Measurements from ENCODE around the gene ARHGAP8.
"Not testable (repeated sequence)": the region's sequence is repeated elsewhere in the genome, so short reads cannot be mapped to it uniquely, and the experiment has no call there.

The ARHGAP8 gene

GRCh38 chr22:44739024-44739423 is 13.4 kb upstream of the ARHGAP8 start:
- no peak for DNase-seq (ENCODE audit: low read depth, low spot score)

DNA sequence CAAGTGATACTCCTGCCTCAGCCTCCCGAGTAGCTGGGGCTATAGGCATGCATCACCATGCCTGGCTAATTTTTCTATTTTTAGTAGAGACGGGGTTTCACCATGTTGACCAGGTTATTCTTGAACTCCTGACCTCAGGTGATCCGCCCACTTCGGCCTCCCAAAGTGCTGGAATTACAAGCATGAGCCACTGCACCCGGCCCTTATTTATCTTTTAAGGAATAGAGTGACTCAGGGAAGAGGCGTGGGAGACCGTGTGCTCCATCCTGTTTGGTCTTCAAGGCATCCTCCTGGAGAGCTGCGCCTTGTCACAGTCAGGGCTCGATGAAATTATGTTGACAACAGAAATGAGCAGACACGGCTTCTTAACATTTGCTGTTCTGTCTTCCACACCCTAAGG is 12.7 kb upstream of the ARHGAP8 start:
- not testable (repeated sequence) for DNase-seq (ENCODE audit: low read depth, low spot score)

GRCh38 chr22:44740307-44740706 is 12.1 kb upstream of the ARHGAP8 start:
- DNase-seq (ENCODE audit: low read depth, low spot score), result no peak

GRCh38 chr22:44741929-44742328 is 10.4 kb upstream of the ARHGAP8 start:
- DNase-seq (ENCODE audit: low read depth, low spot score), result no peak

DNA sequence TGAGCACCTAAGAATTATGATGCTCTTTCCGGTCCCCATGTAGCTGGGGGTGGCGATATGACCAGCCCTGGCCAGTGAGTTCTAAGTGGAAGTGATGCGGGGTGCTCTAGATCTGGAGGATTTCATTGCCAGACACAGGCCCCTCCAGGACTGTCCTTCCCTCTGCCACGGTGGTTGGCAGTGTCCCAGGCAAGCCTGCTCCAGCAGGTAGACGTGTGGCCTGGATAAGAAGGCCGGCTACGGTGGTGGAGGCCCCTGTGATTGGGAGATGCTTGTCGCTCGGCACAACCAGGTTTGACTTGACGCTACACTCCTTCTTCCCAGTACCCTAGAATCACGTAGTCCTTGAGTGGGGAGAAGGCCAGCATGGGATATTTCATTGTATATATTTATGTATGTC is 9.1 kb upstream of the ARHGAP8 start:
- DNase-seq (ENCODE audit: low read depth, low spot score), result no peak

GRCh38 chr22:44743804-44744211 is 8.6 kb upstream of the ARHGAP8 start:
- DNase-seq (ENCODE audit: low read depth, low spot score), result no peak

DNA sequence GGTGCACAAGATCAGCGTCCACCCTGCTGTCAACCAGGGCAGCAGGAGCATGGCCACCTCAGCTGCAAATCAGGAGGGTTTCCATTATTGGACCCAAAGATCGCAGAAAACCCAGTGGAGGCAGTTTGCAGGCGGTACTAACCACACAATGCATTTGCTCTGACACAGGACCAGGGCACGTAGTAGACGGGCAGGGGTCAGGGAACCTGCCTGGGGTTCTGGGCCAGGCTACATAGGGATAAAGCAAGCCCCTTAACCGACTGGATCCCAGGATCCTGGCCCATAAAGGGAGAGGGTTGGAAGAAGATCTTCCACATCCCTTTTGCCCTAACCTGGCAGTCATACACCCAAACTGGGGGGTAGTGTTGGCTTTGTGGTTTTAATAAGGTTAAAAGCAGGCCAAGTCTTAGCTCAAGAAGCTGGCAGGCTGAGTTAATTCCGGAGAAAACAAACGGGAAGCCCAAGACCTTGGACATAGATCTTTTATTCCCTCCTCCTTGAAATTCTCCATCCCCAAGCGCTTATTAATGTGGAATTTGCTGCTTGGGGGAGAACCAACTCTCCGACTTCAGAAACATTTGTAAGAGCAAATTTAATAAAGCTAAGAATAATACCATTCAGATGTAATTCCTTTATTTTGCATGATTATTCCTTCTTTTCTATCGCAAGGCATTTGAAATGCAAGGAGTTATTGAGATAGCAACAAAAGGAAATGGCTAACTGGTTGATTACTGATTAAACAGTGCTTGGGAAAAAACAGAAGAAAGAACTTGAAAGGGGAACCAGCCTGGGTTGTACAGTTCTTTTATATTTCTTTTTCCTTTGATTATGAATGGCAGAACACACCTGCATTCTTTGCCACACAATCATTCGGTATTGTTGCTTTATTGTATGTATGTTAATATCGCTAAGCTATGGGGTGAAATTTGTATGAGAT is 6.3 kb upstream of the ARHGAP8 start:
- DNase-seq (ENCODE audit: low read depth, low spot score), result no peak

DNA sequence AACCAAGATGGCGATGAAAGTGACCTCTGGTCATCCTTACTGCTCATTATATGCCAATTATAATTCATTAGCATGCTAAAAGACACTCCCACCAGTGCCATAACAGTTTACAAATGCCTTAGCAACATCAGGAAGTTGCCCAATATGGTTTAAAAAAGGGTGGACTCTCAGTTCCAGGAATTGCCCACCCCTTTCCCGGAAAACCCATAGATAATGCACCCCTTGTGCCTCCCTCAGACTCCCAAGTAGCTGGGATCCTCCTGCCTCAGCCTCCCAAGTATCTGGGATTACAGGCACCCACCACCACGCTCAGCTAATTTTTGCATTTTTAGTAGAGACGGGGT is 4.6 kb upstream of the ARHGAP8 start:
- DNase-seq (ENCODE audit: low read depth, low spot score), result not testable (repeated sequence)

GRCh38 chr22:44748524-44748923 is 3.9 kb upstream of the ARHGAP8 start:
- no peak for DNase-seq (ENCODE audit: low read depth, low spot score)

DNA sequence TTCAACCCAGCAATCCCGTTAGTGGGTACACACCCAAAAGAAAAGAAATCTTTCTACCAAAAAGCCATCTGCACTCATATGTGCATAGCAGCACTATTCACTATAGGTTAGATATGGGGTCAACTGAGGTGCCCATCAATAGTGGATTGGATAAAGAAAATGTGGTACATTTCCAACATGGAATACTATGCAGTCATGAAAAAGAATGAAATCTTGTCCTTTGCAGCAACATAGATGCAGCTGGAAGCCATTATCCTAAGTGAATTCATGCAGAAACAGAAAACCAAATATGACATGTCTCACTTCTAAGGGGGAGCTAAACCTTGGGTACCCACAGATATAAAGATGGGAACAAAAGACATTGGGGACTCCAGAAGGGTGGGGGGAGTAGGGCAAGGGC is 1.9 kb upstream of the ARHGAP8 start:
- no peak for DNase-seq (ENCODE audit: low read depth, low spot score)

GRCh38 chr22:44753189-44754042 is 1.0 kb downstream of the ARHGAP8 start:
- DNase-seq (ENCODE audit: low read depth, low spot score), result no peak

GRCh38 chr22:44754998-44755397 is 2.6 kb downstream of the ARHGAP8 start:
- no peak for DNase-seq (ENCODE audit: low read depth, low spot score)

DNA sequence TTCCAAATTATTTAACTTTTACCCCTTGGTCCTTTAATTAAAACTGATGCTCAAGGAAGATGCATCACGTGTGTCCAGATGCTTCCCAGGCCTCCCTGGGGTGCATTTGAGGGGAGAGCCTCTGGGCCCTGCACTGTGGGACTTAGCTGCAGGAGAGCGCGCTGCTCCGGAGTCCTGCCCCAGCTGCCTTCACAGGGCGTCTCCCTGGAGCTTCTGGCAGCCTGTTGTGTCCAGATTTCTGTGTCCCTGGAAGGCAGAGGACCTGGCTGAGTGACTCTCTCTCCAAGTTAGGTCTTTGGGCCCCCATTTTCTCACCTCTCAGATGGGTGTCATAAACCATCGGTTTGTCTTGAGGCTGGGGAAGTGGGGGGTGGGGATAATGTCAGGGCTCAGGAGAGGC is 3.0 kb downstream of the ARHGAP8 start:
- DNase-seq (ENCODE audit: low read depth, low spot score), result no peak

DNA sequence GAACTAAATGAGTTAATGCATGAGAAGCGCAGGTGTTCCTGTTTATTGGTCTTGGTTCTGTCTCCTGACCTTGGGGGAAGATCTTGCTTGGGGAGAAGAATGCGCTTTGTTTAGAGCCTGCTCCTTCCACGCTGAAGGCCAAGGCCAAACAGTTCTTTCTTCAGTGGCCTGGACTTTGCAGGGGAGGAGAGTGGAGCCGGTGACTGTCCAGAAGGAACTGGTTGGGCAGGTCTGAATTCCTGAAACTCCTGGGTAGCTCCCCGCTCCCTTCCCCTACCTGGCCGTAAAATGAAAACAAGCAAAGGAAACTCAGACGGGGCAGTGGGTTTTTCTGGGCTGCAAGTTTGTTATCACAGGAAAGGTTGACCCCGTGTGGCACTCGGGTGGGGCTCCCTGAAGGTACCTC is 3.6 kb downstream of the ARHGAP8 start:
- no peak for DNase-seq (ENCODE audit: low read depth, low spot score)

GRCh38 chr22:44758344-44758973 is 6.1 kb downstream of the ARHGAP8 start:
- no peak for DNase-seq (ENCODE audit: low read depth, low spot score)

GRCh38 chr22:44759001-44759400 is 6.6 kb downstream of the ARHGAP8 start:
- DNase-seq (ENCODE audit: low read depth, low spot score), result no peak

DNA sequence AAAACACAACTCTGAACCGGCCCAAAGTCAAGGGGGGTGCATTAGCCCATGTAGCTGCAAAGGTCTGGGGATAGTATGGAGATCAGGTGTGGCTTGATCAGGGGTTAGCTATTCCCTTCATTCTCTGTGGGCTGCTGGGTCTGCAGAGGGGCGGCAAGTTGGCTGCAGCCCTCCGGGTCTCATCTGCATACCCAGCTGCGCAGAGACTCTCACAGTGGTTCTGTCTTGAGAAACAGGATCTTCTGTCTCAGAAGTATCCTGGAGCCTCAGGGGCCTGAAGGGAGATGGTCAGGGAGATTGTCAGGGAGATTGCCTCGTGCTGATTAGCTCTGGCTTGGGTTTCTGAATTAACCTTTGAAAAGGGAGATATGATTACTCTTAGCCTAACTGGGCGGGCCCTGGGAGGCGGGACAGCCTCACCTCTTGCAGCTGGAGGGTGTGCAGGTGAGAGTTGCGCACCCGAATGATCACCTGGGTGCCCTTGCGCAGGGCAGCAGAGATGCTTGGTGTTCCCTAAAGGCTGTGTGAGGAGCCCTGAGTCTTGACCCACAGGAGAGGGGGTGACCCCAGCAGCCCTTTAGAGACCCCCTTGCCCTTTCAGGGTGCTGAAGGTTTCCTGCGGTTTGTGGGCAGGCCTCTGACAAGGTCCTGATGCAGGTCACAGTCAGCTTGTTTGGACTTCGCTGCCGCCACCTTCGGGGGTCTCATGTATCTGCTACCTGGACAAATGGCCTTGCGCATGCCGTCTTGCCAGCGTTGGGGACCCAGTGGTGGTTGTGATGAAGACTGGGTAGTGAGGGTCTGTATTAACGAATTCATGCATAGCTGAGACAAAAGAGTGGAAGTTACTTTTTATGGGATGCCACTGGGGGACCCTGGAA is 7.3 kb downstream of the ARHGAP8 start:
- no peak for DNase-seq (ENCODE audit: low read depth, low spot score)

DNA sequence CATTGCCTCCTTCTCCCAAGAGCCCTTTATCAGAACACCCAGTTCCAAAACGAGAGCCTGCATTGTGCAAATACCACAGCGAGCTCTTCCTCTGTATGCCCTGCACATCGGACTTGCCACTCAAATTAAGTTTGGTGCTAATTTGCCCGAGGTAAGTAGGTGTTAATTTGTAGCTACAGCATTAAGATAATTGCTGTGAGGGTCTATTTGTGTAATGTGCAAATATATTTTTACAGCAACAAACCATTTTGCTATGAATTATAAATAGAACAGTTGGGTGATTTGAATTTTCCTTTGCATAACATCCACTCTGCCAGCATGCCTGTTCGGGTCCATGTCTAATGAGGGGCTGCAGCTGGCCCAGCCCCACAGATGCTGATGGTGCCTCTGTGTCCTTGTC is 8.1 kb downstream of the ARHGAP8 start:
- no peak for DNase-seq (ENCODE audit: low read depth, low spot score)

DNA sequence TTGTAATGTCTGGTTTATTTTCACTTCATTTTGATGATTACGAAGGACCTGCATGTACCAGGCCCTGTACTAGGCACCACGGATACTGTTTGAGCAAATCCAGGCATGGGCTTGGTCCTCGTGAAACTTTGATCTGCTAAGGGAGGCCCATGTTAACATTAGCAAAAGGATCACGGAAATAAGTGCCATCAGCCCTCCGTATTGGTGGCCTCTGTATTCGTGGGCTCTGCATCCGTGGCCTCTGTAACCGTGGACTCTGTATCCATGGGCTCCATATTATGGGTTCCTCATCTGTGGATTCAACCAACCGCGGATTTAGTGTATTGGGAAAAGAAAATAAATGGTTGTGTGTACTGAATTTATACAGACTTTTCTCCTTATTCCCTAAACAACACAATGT is 8.7 kb downstream of the ARHGAP8 start:
- no peak for DNase-seq (ENCODE audit: low read depth, low spot score)

DNA sequence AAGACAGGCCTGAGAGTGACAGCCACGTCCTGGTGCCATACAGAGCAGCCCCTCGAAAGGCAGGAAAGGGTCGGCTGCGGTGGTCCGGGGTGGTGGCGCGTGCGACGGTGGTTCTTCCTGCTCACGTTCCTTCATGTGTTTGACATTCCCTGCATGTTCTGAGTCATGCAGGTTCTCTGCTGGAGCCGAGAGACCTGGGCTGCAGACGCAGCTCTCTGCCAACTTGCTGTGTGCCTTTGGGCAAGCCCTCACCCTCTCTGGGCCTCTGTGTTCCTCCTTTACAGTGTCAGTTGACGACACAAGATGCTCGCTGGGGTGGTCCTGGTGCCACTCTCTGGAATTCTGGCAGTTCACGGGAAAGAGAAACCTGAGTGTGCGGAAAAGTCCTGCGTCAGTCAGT is 12.0 kb downstream of the ARHGAP8 start:
- no peak for DNase-seq (ENCODE audit: low read depth, low spot score)

DNA sequence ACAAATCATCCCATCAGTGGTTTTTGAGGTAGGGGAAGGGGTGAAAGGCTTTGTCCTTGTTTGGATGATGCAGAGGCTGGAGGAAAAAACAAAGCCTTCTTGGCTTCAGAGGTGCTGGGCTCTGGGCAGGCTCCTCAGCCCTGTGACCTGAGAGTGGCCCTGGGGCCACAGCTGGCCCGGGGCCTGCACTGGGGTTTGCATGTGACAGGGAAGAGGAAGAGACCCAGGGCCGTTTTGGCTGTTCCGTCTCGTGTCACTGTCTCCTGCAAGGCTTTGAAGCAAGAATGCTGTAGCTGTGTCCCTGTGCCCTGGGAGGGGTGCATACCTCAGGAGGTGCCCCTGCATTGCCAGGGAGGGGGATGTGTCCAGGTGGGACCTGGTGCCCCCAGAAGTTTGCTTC is 12.6 kb downstream of the ARHGAP8 start:
- DNase-seq (ENCODE audit: low read depth, low spot score), result no peak
